ENCODE measurements around the gene SSH3.

GRCh38 chr11:67354075-67355022, 51.0 kb downstream of the SSH3 start:
- no peak for TF ChIP-seq CTCF (IDR thresholded peaks at IDR 0.05; ENCODE audit: low read depth, low read length)
- no peak for TF ChIP-seq EZH2phosphoT487 (IDR thresholded peaks at IDR 0.05; ENCODE audit: low read depth)
